GM19023 (cell line): ENCODE data around the gene ATP8A2.

Source experiments
- ATAC-seq: cut with Tn5 transposase; IDR thresholded peaks from one replicate; pipeline ENCODE4 v1.9.1; 2021; ENCODE audit warnings: mild to moderate bottlenecking, moderate library complexity; ENCODE audit not compliant: unreplicated experiment

ATP8A2 gene

DNA sequence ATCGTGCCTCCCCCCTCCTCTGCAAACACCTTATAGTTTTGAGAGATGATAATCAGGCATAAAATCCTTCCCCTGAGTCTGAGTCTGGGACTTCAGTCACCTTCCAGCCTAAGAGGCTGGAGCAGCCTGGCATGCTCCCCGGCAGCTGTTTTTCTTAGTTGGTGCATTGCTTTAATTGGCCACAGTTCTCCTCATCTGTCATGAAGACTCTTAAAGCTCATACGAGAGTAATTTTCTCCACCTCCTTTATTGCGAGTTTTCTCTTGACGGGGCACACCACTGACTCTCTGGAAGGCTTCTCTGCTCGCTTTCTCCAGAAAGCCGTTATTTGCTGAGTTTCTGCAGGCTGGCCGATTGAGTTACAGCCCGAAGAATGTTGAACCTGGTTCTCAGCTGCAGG lies 310.5 kb downstream of the ATP8A2 start:
- no peak for ATAC-seq

DNA sequence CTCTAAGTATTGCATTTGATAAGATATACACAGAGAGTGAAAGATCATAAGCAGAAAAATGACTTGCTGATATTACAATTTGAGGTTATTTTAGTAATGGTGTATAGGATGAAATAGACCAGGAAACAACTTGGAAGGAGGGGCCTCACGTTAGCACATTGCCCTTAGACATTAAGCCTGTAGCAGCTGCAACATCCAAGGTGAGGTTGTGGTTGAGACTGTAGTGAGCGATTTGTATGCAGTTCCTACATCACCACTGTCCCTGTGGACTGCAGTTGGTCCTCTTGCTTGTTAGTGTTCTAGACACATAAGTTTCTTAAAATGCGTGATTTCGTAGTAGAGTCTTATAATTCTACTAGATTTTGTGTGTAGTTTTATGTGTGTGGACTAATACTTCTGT lies 311.3 kb downstream of the ATP8A2 start:
- no peak for ATAC-seq

- ATAC-seq, result no peak
These were observed 312.0 kb downstream of the ATP8A2 start for GRCh38 chr13:25683662-25684370.

DNA sequence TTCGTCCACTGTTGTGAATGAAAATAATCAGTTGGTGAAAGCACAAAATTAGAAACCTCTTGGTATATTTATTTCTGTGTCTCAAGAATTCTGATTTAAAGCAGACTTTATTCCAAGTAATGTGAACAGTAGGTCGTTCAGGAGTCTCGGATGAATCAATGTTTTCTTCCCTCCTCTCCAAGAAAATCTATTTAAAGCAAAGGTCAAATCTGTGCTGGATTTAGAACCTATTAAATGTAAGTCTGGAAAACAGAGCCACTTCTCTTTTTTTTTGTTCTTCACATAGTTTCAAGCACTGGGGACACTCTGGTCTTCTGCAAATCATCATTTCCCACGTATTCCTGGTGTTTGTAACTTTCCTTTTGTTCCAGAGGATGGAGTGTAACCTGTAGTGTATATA lies 312.7 kb downstream of the ATP8A2 start:
- no peak for ATAC-seq

GRCh38 chr13:25686831-25687470 lies 315.2 kb downstream of the ATP8A2 start:
- no peak for ATAC-seq

DNA sequence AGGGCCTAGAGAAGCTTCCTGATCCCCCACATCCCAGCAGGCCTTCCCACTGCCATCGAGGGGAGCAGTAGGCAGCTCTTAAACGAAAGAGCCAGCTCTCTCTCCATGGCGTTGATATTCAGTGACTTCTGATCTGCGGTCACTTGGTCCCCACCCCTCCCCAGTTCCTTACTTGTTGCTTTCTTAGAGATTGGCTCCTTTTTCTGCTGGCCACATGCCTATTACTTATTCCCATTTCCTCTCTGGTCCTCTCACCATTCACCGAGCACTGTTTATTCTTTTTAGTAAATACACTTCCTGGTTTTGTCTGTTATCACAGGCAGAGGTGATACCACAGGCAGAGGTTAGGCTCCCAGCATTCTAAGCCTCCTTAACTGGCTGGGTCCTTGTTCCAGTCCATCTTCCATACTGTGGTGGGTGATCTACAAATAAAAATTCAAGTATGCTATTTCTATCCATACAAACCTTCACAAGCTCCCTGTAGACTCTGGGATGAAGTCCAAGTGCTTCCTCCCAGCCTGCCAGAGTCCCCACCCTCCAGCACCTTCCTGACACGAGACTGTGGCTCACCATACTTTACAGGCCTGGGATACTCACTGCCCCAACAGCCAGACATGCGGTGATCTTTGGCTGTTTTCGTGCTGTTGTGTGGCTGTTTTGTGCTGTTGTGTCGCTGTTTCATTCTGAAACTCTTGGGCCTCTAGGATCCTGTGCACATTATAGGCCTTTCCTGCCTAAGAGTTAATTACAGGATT lies 315.9 kb downstream of the ATP8A2 start:
- ATAC-seq, result no peak

- ATAC-seq, result no peak
These were observed 316.8 kb downstream of the ATP8A2 start for GRCh38 chr13:25688536-25688935.

GRCh38 chr13:25689539-25689938 lies 317.8 kb downstream of the ATP8A2 start:
- no peak for ATAC-seq

DNA sequence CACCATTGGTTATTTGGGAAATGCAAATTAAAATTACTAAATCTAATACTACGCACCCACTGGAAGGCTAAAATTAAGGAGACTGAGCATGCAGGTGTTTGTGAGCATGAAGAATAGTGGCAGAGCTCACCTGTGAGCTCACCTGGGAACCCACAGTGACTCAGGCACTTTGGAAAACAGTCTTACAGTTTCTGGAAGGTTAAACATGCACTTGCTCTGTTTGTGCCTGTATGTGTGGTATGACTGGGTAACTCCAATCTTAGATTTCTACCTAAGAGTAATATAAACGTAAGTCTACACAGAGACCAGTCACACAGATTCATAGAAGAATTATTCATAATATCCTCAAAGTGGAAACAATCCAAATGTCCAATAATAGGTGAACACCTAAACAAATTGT lies 318.8 kb downstream of the ATP8A2 start:
- no peak for ATAC-seq

DNA sequence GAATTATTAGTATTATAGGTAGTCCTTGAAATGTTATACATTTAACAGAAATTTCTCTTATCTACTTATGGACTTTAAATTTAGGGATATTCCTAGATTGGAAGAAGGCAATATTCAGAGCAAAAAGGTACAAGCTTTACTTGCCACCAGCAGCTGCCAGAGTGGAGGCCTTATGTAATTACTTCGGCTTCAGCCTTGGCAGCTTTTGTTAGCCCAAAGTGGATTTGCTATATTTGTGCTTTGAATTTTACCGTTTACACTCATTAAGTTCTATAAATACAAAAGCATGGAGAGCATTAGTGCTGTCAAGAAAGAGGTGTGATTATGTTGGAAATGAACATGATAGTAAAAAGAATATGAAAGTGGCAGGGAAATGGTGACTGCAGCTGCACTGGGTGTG lies 319.9 kb downstream of the ATP8A2 start:
- ATAC-seq, result no peak

DNA sequence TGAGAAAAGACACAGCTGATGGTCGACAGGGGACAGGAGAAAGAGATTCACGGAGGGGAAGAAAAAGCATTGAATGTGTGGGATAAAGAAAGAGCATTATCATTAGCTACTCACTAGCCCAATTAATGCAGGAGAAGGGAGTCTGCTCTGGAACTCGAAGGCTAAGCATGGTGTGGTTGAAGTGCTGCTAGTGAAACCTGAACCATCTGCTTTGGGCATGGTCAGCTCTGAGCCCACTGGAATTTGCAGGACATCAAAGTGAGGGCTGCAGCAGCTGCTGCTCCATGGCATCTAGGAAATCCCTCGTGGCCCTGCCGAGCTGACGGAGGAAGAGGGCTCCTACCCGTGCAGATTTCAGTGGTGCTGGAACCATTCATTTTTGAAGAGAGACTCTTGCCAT lies 320.3 kb downstream of the ATP8A2 start:
- no peak for ATAC-seq

DNA sequence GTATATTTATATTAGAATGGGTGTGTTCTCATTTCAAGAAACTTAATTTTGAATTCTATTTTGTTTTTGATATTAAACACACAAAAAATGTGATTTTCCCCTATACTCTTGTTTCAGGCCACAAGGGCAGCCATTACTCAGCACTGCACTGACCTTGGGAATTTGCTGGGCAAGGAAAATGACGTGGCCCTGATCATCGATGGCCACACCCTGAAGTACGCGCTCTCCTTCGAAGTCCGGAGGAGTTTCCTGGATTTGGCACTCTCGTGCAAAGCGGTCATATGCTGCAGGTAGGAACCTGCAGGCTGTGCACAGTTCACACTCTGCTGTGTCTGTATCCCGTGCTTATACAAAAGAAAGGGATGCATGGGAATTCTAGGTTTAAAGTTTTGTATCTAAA lies 327.3 kb downstream of the ATP8A2 start:
- ATAC-seq, result no peak

DNA sequence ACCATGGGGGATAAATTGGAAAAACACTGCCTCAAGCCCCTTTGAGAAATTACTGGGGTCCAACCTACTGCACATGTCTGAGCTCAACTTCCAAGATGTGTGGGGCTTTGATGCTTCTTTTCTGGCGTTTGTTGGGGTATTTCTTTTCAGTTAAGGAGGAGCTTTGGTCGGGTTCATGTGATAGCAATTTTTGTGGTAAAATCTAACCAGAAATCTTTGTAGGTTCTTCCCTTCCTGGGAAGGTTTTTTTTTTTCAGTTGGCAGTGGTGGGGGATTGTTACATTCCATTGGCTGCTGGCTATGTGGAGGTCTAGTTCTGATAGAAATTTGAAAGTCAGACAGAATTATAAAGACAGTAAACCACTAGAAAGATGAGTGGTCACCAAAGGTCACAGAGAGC lies 327.8 kb downstream of the ATP8A2 start:
- ATAC-seq, result no peak

DNA sequence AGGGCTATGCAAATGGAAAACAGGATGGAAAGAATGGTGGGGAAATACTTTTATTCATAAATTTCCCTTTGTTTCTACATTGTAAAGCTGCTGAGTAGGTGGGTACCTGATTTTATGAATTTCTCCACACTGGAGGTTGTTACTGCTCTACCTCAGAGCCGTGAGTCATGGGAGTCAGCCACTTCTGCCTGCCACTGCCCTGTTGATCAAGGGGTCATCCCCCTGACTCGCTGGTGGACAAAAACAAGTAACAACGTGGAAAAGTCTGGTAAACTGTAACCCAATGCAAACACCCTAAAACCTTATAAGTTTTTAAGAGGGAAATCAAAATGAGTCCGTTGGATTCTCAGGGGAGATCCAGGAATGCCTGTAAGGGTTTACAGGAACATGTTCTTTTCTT lies 329.5 kb downstream of the ATP8A2 start:
- ATAC-seq, result no peak

- no peak for ATAC-seq
These were observed 330.6 kb downstream of the ATP8A2 start for GRCh38 chr13:25702386-25702785.

DNA sequence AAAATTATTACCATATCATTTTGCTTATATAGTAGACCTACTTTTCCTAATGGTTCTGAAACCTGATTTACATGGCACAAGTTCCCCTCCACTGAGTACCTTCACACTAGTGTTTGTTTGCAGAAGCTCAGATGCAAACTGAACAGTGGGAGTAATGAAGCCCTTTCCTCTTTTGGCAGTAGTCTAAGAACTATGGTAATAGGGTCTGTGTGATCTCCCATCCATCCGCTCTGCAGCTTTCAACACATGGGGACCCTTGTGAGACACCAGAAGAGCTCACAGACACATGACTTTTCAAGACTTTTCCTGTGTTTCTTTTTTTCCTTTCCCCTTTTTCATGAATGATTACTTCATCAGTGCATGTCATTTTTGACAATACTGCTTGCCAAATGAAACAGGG lies 336.0 kb downstream of the ATP8A2 start:
- ATAC-seq, result no peak

DNA sequence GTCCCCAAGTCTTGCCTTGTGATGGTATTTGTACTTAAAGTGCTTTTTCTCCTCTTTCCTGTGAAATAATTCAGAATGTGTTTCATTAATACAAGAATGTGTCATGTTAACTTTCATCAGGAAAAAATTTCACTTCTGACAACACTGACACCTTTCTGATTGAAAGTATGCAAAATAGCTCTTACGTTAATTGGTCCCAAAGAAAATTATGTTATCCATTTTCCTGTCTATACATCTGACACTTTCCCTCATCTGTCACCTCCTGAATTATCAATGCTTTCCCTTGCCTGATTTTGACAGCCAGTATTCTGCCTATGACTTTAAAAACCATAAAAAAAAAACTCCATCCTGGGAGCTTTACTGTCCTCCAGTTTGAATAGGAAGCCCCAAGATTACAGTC lies 336.5 kb downstream of the ATP8A2 start:
- no peak for ATAC-seq

GRCh38 chr13:25709088-25709487 lies 337.3 kb downstream of the ATP8A2 start:
- no peak for ATAC-seq

- no peak for ATAC-seq
These were observed 344.0 kb downstream of the ATP8A2 start for GRCh38 chr13:25715760-25716159.

- ATAC-seq, result no peak
These were observed 346.0 kb downstream of the ATP8A2 start for GRCh38 chr13:25717666-25718197.

- ATAC-seq, result no peak
These were observed 347.9 kb downstream of the ATP8A2 start for GRCh38 chr13:25719666-25720065.

- no peak for ATAC-seq
These were observed 351.1 kb downstream of the ATP8A2 start for GRCh38 chr13:25722893-25723292.
